Diencephalon (tissue), 1 donor: ENCODE results near the gene AQP3. TPM values are rescaled to one million over a fixed set of nuclear protein-coding genes. Genes with fewer than 3 reads are reported as not detected.

Source experiments
- small RNA-seq: library from RNA; depleted of rRNA; stranded (forward); fragments of <200 nt; gene quantifications from one replicate; pipeline ENCODE3, GENCODE V24; 2014
- total RNA-seq: library from RNA; depleted of rRNA; stranded (reverse); fragments of >200 nt; gene quantifications from one replicate; pipeline ENCODE4 v1.2.3, GENCODE V29; 2014

Gene AQP3
- 0.23 TPM for total RNA-seq

DNA sequence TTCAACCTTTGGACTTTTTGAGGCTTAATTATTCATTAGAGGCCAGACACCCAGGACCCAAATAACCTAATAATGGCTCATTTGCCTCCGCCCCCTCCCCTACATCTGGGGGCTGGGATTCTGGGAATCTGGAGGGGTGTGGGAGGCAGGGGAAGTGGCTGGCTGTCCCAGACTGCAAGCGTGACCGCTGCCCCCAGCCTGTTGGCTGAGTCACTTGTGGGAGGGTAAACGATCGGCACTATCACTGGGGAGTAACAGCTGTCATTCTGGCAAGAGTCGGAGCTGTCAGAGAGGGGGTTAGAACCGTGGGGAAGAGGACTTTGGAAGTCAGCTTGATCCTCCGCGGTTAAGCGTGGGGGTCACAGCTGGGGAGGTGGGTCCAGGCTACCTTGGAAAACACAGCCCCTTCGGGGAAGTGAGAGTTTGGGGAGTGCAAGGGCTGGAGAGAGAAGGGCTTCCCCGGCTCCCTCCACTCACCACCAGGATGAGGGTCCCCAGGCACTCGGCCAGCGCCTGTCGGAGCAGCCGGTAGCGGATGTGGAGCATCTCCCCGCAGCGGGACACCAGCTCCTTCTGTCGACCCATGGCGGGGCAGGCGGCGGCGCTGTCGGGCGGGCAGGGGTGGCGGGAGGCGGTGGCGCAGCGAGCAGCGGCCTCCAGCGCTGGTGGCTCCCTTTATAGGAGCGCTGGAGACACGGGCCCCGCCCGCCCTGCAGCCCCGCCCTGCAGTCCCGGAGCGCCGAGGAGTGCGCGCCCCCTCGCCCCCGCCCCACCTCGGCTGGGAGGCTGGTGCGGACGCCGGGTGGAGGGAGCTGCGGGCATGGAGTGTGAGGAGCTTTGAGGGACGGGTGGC, at the start of gene AQP3:
Gene AQP3 (minus strand): TSS at position 648 of the 853 bp plus-strand sequence. CDS start 63 bp downstream, at position 585.

DNA sequence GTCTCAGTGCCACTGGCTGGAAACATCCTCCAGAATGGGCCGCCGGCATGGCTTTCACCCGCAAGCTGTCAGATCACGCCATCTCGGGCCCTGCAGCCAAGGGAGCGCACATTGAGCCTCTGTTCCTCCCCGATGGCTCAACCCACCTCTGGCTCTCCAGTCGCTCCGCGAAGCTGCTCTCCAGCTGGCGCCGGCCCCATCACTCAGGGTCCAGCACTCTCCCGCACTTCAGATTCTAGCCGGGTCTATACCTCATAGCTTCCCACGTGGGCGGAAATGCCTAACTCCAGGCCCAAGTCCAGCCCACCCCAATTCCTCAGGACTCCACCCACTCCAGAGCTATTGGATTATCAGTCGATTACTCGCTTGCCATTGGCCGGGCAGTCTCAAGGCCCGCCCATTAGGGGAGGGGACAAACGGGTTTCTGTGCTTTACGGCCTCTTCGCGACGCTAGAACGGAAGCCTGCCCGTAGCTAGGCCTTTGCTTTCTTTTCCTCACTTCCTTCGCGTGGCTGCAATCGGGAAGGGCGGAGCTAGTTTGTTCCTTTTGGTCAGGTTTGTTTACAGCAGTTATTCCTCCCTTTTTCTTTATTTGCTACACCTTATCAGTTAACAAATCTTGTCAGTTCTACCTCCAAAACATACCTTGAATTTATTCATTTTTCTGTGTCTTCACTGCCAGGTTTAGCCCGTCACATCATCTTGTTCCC, 26.4 kb upstream of the AQP3 start, which contains the start of gene NOL6:
Gene NOL6 (minus strand): TSS at position 282 of the 710 bp plus-strand sequence. CDS start 82 bp downstream, at position 200.

DNA sequence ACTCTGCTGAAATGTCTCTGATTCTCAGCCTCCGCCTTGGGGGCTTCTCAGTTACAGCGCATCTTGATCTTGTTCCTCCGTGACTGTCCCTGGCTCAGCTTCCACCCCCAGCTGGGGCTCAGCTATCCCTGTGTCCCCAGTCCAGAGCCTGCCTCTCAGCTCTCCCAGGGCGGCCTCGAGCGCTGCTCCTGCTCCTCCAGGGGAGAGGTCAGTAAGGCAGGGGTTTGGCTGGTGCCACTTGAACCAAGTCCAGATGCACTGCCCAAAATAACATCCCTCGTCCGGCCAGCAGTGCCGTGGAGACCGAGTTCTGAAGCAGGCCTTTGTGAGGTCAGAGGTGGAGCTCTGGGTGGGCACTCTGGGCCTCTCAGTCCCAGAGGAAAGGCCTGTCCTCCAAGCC, 45.0 kb downstream of the AQP3 start, which contains the start of gene AQP7:
Gene AQP7 (minus strand): TSS at position 198 of the 400 bp plus-strand sequence. CDS start 1,306 bp downstream, outside the sequence.

Small RNA genes lying within 50 kb of the gene (small RNA-seq; reads per million reads assigned to genes)
- gene AL356218.2, result not detected
- not detected for gene MIR6851

Other genes starting within 250 kb of the AQP3 start
- not detected for gene SPINK4, start 207.4 kb downstream of the AQP3 start, total RNA-seq
- 42.2 TPM for gene BAG1, start 182.9 kb downstream of the AQP3 start, total RNA-seq
- gene CHMP5, start 182.5 kb downstream of the AQP3 start, total RNA-seq, result 101 TPM
- gene NFX1, start 157.1 kb downstream of the AQP3 start, total RNA-seq, result 21.2 TPM
- gene AQP7, start 45.0 kb downstream of the AQP3 start, total RNA-seq, result not detected
- gene NOL6, start 26.3 kb upstream of the AQP3 start, total RNA-seq, result 14.5 TPM
- gene ANKRD18B, start 76.7 kb upstream of the AQP3 start, total RNA-seq, result 5.5 TPM